Stimulated activated CD4-positive, alpha-beta T cell treated with anti-CD3 and anti-CD28 coated beads, TNF-alpha, amount 100 ng/mL, for 48 hours (primary cell): ENCODE results near the gene CCDC182.
A peak's percentile ranks its signal among the peaks of the same experiment; 100 is the strongest.

Experiments
- DNase-seq, 3 donors: peaks; one replicate each; pipeline ENCODE4 v3.0.0-alpha.2; 2020; ENCODE audit warnings: low read depth in 3 of 3

Gene CCDC182

GRCh38 chr17:57745242-57745641, at the start of gene CCDC182:
Gene CCDC182 (minus strand): TSS chr17:57745299. CDS start chr17:57745272, 27 bp downstream.
- DNase-seq, result no peak

GRCh38 chr17:57794841-57795240, 49.7 kb upstream of the CCDC182 start:
- DNase-seq, result no peak

GRCh38 chr17:57788725-57789124, 43.6 kb upstream of the CCDC182 start:
- DNase-seq, result no peak

- no peak for DNase-seq
Measured at GRCh38 chr17:57785022-57785421, 39.9 kb upstream of the CCDC182 start.

GRCh38 chr17:57784226-57784895, 39.3 kb upstream of the CCDC182 start:
- no peak for DNase-seq

GRCh38 chr17:57783338-57783742, 38.2 kb upstream of the CCDC182 start:
- DNase-seq, result peak; percentile 65 to 82 (median 75)

GRCh38 chr17:57782647-57783337, 37.7 kb upstream of the CCDC182 start:
- DNase-seq, result no peak

GRCh38 chr17:57782062-57782490, 37.0 kb upstream of the CCDC182 start:
- DNase-seq, result no peak

GRCh38 chr17:57781386-57782061, 36.4 kb upstream of the CCDC182 start:
- DNase-seq, result no peak

- DNase-seq, result no peak
Measured at GRCh38 chr17:57779706-57780105, 34.6 kb upstream of the CCDC182 start.

GRCh38 chr17:57778306-57778705, 33.2 kb upstream of the CCDC182 start:
- DNase-seq, result no peak

GRCh38 chr17:57776366-57776765, 31.3 kb upstream of the CCDC182 start:
- DNase-seq, result no peak

- DNase-seq, result no peak
Measured at GRCh38 chr17:57774872-57775271, 29.8 kb upstream of the CCDC182 start.

- DNase-seq, result no peak
Measured at GRCh38 chr17:57773557-57773956, 28.5 kb upstream of the CCDC182 start.

- no peak for DNase-seq
Measured at GRCh38 chr17:57772774-57773173, 27.7 kb upstream of the CCDC182 start.

GRCh38 chr17:57767561-57767960, 22.5 kb upstream of the CCDC182 start:
- DNase-seq, result no peak

GRCh38 chr17:57766318-57766943, 21.3 kb upstream of the CCDC182 start:
- no peak for DNase-seq

GRCh38 chr17:57762452-57763395, 17.6 kb upstream of the CCDC182 start:
- no peak for DNase-seq

GRCh38 chr17:57761887-57762286, 16.8 kb upstream of the CCDC182 start:
- no peak for DNase-seq

GRCh38 chr17:57760046-57760445, 14.9 kb upstream of the CCDC182 start:
- no peak for DNase-seq

GRCh38 chr17:57758654-57759053, 13.6 kb upstream of the CCDC182 start:
- no peak for DNase-seq
